GM12878 (cell line): ENCODE results near the gene DIP2C. TPM values are rescaled to one million over a fixed set of nuclear protein-coding genes. Genes with fewer than 3 reads are reported as not detected.

Experiments
- ATAC-seq: fragments of 200-7000 bp; cut with Tn5 transposase; 3 replicates; pipeline ENCODE4 v1.9.1; 2020; ENCODE audit warnings: mild to moderate bottlenecking, moderate library complexity
- BruUV-seq: library from RNA; stranded (reverse); fragments of 400-500 nt; replicated peaks from 2 replicates; lab custom pipeline; 2021; lab: Mats Ljungman, UMichigan
- CTCF ChIA-PET: fragments of 300-600 bp; sonication (Branson Sonifier 250); formaldehyde crosslinking; extraction: SDS; loops from one replicate; lab custom pipeline; 2021; ENCODE audit warnings: inconsistent platforms; lab: Yijun Ruan, JAX
- POLR2A ChIA-PET: fragments of 350-600 bp; formaldehyde crosslinking; extraction: SDS; loops from one replicate; lab custom pipeline; 2021; ENCODE audit warnings: inconsistent platforms; lab: Charles Lee
- RAD21 ChIA-PET: fragments of 300-600 bp; sonication (Branson Sonifier 250); formaldehyde crosslinking; loops from one replicate; lab custom pipeline; 2023; ENCODE audit warnings: antibody characterized with exemption; ENCODE audit not compliant: unreplicated experiment; lab: Charles Lee
- SMC1A ChIA-PET: fragments of 300-600 bp; sonication (Branson Sonifier 250); formaldehyde crosslinking; loops from one replicate; lab custom pipeline; 2023; ENCODE audit not compliant: unreplicated experiment, uncharacterized antibody; lab: Charles Lee
- DNase-seq: peaks from one replicate; pipeline ENCODE4 v3.0.0-alpha.2; 2011; ENCODE audit warnings: low read depth, low spot score
- FAIRE-seq: peaks from 3 replicates; lab custom pipeline; 2011; peaks lifted over from hg19 to GRCh38; lab: Jason Lieb, UNC
- H2AFZ ChIP-seq: 2 replicates; pipeline ENCODE4 v1.6.0; 2011; ENCODE audit warnings: low read depth, low read length, control low read depth; ENCODE audit not compliant: control insufficient read depth
- H3K27ac ChIP-seq: 2 replicates; pipeline ENCODE4 v1.5.1; 2011; ENCODE audit warnings: control low read depth; ENCODE audit not compliant: control insufficient read depth, insufficient read depth
- H3K27me3 ChIP-seq, 2 experiments: replicated peaks in 1 of 2; 2 replicates each; pipeline versions ENCODE4 v1.6.0 to v1.6.1; 2011; ENCODE audit warnings: low read length in 1 of 2; ENCODE audit not compliant: control insufficient read depth in 2 of 2, insufficient read depth in 2 of 2
- H3K36me3 ChIP-seq, 2 experiments: 2 replicates each; pipeline ENCODE4 v1.5.1; 2011; ENCODE audit warnings: low read length in 1 of 2; ENCODE audit not compliant: control insufficient read depth in 2 of 2, insufficient read depth in 2 of 2
- H3K4me1 ChIP-seq: 2 replicates; pipeline ENCODE4 v1.6.1; 2011; ENCODE audit warnings: mild to moderate bottlenecking, low read length, moderate library complexity, mixed read lengths; ENCODE audit not compliant: control insufficient read depth, insufficient read depth
- H3K4me2 ChIP-seq: 2 replicates; pipeline ENCODE4 v1.6.0; 2011; ENCODE audit warnings: control low read depth; ENCODE audit not compliant: control insufficient read depth, insufficient read depth
- H3K4me3 ChIP-seq: fragments of 200-600 bp; sonication (generic); 2 replicates; pipeline ENCODE4 v1.5.1; 2016
- H3K79me2 ChIP-seq: 2 replicates; pipeline ENCODE4 v1.6.0; 2011; ENCODE audit warnings: low read length; ENCODE audit not compliant: control insufficient read depth, insufficient read depth
- H3K9ac ChIP-seq: 2 replicates; pipeline ENCODE4 v1.8.0; 2011; ENCODE audit warnings: low read length, control low read depth, mixed read lengths; ENCODE audit not compliant: control insufficient read depth, insufficient read depth
- H3K9me3 ChIP-seq: replicated peaks from 3 replicates; pipeline ENCODE4 v1.5.1; 2011; ENCODE audit warnings: mild to moderate bottlenecking, low read length; ENCODE audit not compliant: control insufficient read depth, insufficient read depth
- H4K20me1 ChIP-seq: 2 replicates; pipeline ENCODE4 v1.6.0; 2011; ENCODE audit not compliant: control insufficient read depth, insufficient read depth
- BHLHE40 ChIP-seq, 2 experiments: fragments of 450-650 bp in 1 of 2; IDR thresholded peaks; 2 replicates each; pipeline ENCODE4 v1.6.1; 2011 to 2017; ENCODE audit warnings: low read depth in 2 of 2, borderline replicate concordance in 1 of 2, improper control_type of control experiment in 1 of 2, low read length in 1 of 2, mild to moderate bottlenecking in 1 of 2
- CEBPB ChIP-seq, 2 experiments: fragments of 150-350 bp in 1 of 2; IDR thresholded peaks; 2 replicates each; pipeline ENCODE4 v1.6.1; 2012 to 2014; ENCODE audit warnings: low read depth in 2 of 2, low read length in 2 of 2, borderline replicate concordance in 1 of 2, inconsistent platforms in 1 of 2
- CEBPZ ChIP-seq: fragments of 150-350 bp; IDR thresholded peaks from 2 replicates; pipeline ENCODE4 v1.6.1; 2016; ENCODE audit warnings: low read depth, low read length
- EED ChIP-seq: sonication (generic); IDR thresholded peaks from 2 replicates; pipeline ENCODE4 v1.6.1; 2016; ENCODE audit warnings: antibody characterized with exemption, low read depth
- HCFC1 ChIP-seq: fragments of 150-350 bp; IDR thresholded peaks from 2 replicates; pipeline ENCODE4 v1.6.1; 2014; ENCODE audit warnings: low read length
- IKZF2 ChIP-seq, 2 experiments: fragments of 450-650 bp; IDR thresholded peaks; 2 replicates each; pipeline ENCODE4 v1.6.1; 2017; ENCODE audit warnings: mild to moderate bottlenecking in 2 of 2, moderate library complexity in 2 of 2
- PML ChIP-seq: IDR thresholded peaks from 2 replicates; pipeline ENCODE4 v1.6.1; 2012; ENCODE audit warnings: low read length, inconsistent platforms
- POLR2AphosphoS2 ChIP-seq: IDR thresholded peaks from 2 replicates; pipeline ENCODE4 v1.6.1; 2011; ENCODE audit warnings: low read depth, mild to moderate bottlenecking, low read length, improper control_type of control experiment, moderate library complexity
- RAD51 ChIP-seq: fragments of 450-650 bp; IDR thresholded peaks from 2 replicates; pipeline ENCODE4 v1.6.1; 2016; ENCODE audit warnings: moderate library complexity, mild to moderate bottlenecking, inconsistent platforms
- RB1 ChIP-seq: fragments of 450-650 bp; formaldehyde crosslinking; IDR thresholded peaks from 2 replicates; pipeline ENCODE4 v1.6.1; 2017; ENCODE audit warnings: mild to moderate bottlenecking, borderline replicate concordance
- SRF ChIP-seq, 2 experiments: IDR thresholded peaks; 2 replicates each; pipeline ENCODE4 v1.6.1; 2011; ENCODE audit warnings: low read depth in 2 of 2, low read length in 2 of 2, mild to moderate bottlenecking in 1 of 2, moderate library complexity in 1 of 2
- STAT1 ChIP-seq: fragments of 450-650 bp; conservative IDR thresholded peaks from 2 replicates; pipeline ENCODE4 v1.6.1; 2014; ENCODE audit warnings: antibody characterized with exemption, mild to moderate bottlenecking
- WGBS: methylation state at CpG from one replicate; pipeline ENCODE4 v1.1.6; 2016; ENCODE audit warnings: low lambda C conversion rate; ENCODE audit not compliant: insufficient replicate concordance, insufficient coverage; ENCODE audit errors: missing lambda C conversion rate; 5-methylcytosine and 5-hydroxymethylcytosine counted together
- in situ Hi-C: fragments of 300-500 bp; cut with MboI; formaldehyde crosslinking; loops from 9 replicates; pipeline ENCODE4 v1.14.3; 2018; ENCODE audit warnings: mixed read lengths
- intact Hi-C: fragments of 100-400 bp; cut with micrococcal nuclease; formaldehyde crosslinking; loops from one replicate; pipeline ENCODE4 v1.14.2; 2022; ENCODE audit not compliant: unreplicated experiment
- polyA plus RNA-seq, 11 experiments: library from polyadenylated mRNA; depleted of rRNA in 4 of 11; unstranded in 6 of 11; stranded (reverse) in 5 of 11; fragments of >200 nt; fragmentation: Nextera tagmentation in 4 of 11; fragmentation: Illumina TruSeq in 1 of 11; extraction: Ambion mirVana in 4 of 11; extraction: Trizol in 1 of 11; gene quantifications; 1 replicate in 1 of 11; 2 replicates in 10 of 11; pipeline versions ENCODE4 v1.2.1 to v1.2.3, GENCODE V29; 2011 to 2016; ENCODE audit warnings: inconsistent platforms in 2 of 11, missing spikeins in 2 of 11, low read depth in 1 of 11
- total RNA-seq, 4 experiments: library from RNA; depleted of rRNA in 3 of 4; stranded (reverse); fragments of >200 nt in 3 of 4; fragmentation: Illumina TruSeq in 1 of 4; extraction: Trizol in 1 of 4; gene quantifications; 2 replicates each; pipeline versions ENCODE4 v1.2.1 to v1.2.3, GENCODE V29; 2013 to 2021
- TF ChIP-seq, protein P1 (sequence below): fragments of 450-650 bp; formaldehyde crosslinking; IDR thresholded peaks from 2 replicates; pipeline ENCODE4 v1.4.0; 2022; ENCODE audit warnings: mild to moderate bottlenecking, moderate library complexity
- TF ChIP-seq, protein P2 (sequence below): IDR thresholded peaks from 2 replicates; pipeline ENCODE4 v1.6.1; 2011; ENCODE audit warnings: low read depth, mild to moderate bottlenecking, low read length, moderate library complexity, borderline replicate concordance; ENCODE audit errors: extremely low read depth

DIP2C gene
- total and polyA plus RNA-seq, 10 of the 15 experiments (the other 5 are each of a cell fraction or from before 2014, with no cell fraction given) = 0.01 to 0.10 (median 0.06) TPM

GRCh38 chr10:555682-556350, 133.7 kb downstream of the DIP2C start:
- WGBS = 39% methylated on average over 12 of the region's 27 CpGs
- no peaks in the 10 kb centered on the region for H3K36me3 ChIP-seq
- H3K4me3 ChIP-seq = no peak overlapping the region
- no peak for FAIRE-seq
- intact Hi-C loops (no loop called here), in situ Hi-C loops (no loop called here)
- no peaks in the 10 kb centered on the region for H3K79me2 ChIP-seq
- SMC1A ChIA-PET = no interaction called here
- POLR2A ChIA-PET = no interaction called here
- no peak for TF ChIP-seq PML
- TF ChIP-seq CEBPZ = no peak
- no peak for TF ChIP-seq BHLHE40 (IDR thresholded peaks at IDR 0.05; ENCODE audit: borderline replicate concordance in 1 of 2, low read depth in 2 of 2, low read length in 1 of 2)
- no peak for TF ChIP-seq CEBPB (IDR thresholded peaks at IDR 0.05; ENCODE audit: borderline replicate concordance in 1 of 2, low read depth in 2 of 2, low read length in 2 of 2)
- TF ChIP-seq IKZF2 (IDR thresholded peaks at IDR 0.05) = no peak
- no peak for TF ChIP-seq SRF (IDR thresholded peaks at IDR 0.05; ENCODE audit: low read depth in 2 of 2, low read length in 2 of 2)
- TF ChIP-seq HCFC1 = no peak
- TF ChIP-seq, protein P1, sequence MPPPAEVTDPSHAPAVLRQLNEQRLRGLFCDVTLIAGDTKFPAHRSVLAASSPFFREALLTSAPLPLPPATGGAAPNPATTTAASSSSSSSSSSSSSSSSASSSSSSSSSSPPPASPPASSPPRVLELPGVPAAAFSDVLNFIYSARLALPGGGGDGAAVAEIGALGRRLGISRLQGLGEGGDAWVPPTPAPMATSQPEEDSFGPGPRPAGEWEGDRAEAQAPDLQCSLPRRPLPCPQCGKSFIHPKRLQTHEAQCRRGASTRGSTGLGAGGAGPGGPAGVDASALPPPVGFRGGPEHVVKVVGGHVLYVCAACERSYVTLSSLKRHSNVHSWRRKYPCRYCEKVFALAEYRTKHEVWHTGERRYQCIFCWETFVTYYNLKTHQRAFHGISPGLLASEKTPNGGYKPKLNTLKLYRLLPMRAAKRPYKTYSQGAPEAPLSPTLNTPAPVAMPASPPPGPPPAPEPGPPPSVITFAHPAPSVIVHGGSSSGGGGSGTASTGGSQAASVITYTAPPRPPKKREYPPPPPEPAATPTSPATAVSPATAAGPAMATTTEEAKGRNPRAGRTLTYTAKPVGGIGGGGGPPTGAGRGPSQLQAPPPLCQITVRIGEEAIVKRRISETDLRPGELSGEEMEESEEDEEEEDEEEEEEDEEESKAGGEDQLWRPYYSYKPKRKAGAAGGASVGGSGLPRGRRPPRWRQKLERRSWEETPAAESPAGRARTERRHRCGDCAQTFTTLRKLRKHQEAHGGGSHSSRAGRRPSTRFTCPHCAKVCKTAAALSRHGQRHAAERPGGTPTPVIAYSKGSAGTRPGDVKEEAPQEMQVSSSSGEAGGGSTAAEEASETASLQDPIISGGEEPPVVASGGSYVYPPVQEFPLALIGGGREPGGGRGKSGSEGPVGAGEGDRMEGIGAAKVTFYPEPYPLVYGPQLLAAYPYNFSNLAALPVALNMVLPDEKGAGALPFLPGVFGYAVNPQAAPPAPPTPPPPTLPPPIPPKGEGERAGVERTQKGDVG (CRISPR knock-in tag) = no peak
- TF ChIP-seq EED = no peak
- TF ChIP-seq, protein P2, sequence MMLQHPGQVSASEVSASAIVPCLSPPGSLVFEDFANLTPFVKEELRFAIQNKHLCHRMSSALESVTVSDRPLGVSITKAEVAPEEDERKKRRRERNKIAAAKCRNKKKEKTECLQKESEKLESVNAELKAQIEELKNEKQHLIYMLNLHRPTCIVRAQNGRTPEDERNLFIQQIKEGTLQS = no peak
- TF ChIP-seq RB1 = no peak
- no peak for TF ChIP-seq STAT1
- no peak for TF ChIP-seq RAD51
- TF ChIP-seq POLR2AphosphoS2 = no peak
- no peak overlapping the region for H2AFZ ChIP-seq
- no peak overlapping the region for H3K27ac ChIP-seq
- DNase-seq = no peak
- no peaks in the 10 kb centered on the region; a peak in 1 of 4 replicates for H3K27me3 ChIP-seq
- H3K4me2 ChIP-seq = no peak overlapping the region
- no TSS peak for BruUV-seq
- RAD21 ChIA-PET = no interaction called here
- no peaks in the 10 kb centered on the region for H4K20me1 ChIP-seq
- no peak for ATAC-seq
- no peaks in the 10 kb centered on the region for H3K9me3 ChIP-seq
- CTCF ChIA-PET = no interaction called here
- H3K9ac ChIP-seq = no peak overlapping the region
- H3K4me1 ChIP-seq = no peaks in the 10 kb centered on the region
